Endothelial cell of umbilical vein (primary cell): ENCODE measurements around the gene MRGPRD.

Experiments
- CTCF ChIP-seq, 2 donors: IDR thresholded peaks; 1 replicate in 1 of 2; 2 replicates in 1 of 2; pipeline ENCODE4 v1.5.1; 2011; ENCODE audit warnings: low read length in 2 of 2, mild to moderate bottlenecking in 2 of 2, moderate library complexity in 2 of 2, control low read depth in 1 of 2, inconsistent platforms in 1 of 2, low read depth in 1 of 2; ENCODE audit not compliant: insufficient read depth in 1 of 2; ENCODE audit errors: extremely low read depth in 1 of 2
- EZH2 ChIP-seq: IDR thresholded peaks from 2 replicates; pipeline ENCODE4 v1.6.1; 2012; ENCODE audit warnings: borderline replicate concordance, low read depth, mild to moderate bottlenecking, moderate library complexity, low read length, inconsistent platforms; ENCODE audit not compliant: severe bottlenecking
- POLR2A ChIP-seq: IDR thresholded peaks from 2 replicates; pipeline ENCODE4 v1.6.1; 2012; ENCODE audit warnings: low read depth, mild to moderate bottlenecking, control low read depth, low read length
- POLR2AphosphoS5 ChIP-seq: IDR thresholded peaks from 2 replicates; pipeline ENCODE4 v1.6.1; 2012; ENCODE audit warnings: low read depth, mild to moderate bottlenecking, control low read depth, low read length, moderate library complexity; ENCODE audit not compliant: insufficient read depth

GRCh38 chr11:68966894-68967780 lies 13.6 kb downstream of the MRGPRD start:
- TF ChIP-seq CTCF (IDR thresholded peaks at IDR 0.05; ENCODE audit: extremely low read depth in 1 of 2, insufficient read depth in 1 of 2, low read depth in 1 of 2, low read length in 2 of 2) (no peak), POLR2A (no peak), EZH2 (no peak), POLR2AphosphoS5 (no peak)
